Esophagus squamous epithelium (tissue), 4 donors: ENCODE results near the gene B3GNT2.

ENCODE experiments used
- CTCF ChIP-seq, 6 experiments: fragments of 450-650 bp in 4 of 6; fragments of 200-600 bp in 2 of 6; sonication (generic) in 2 of 6; IDR thresholded peaks; one replicate each; pipeline ENCODE4 v1.5.1; 2016 to 2019; ENCODE audit warnings: antibody characterized with exemption in 6 of 6, mild to moderate bottlenecking in 4 of 6, moderate library complexity in 4 of 6
- POLR2A ChIP-seq, 4 donors: fragments of 450-650 bp; IDR thresholded peaks; one replicate each; pipeline ENCODE4 v1.6.1; 2017; ENCODE audit warnings: antibody characterized with exemption in 4 of 4, mild to moderate bottlenecking in 4 of 4, moderate library complexity in 3 of 4

GRCh38 chr2:62265106-62265505 is 69.2 kb downstream of the B3GNT2 start:
- TF ChIP-seq POLR2A (IDR thresholded peaks at IDR 0.05) (no peak), CTCF (IDR thresholded peaks at IDR 0.05) (no peak)
